Psoas muscle (tissue), 8 donors: ENCODE data around the gene LHX5. TPM values are rescaled to one million over a fixed set of nuclear protein-coding genes. Genes with fewer than 3 reads are reported as not detected.

Experiments
- ATAC-seq, 4 donors: fragments of 200-7000 bp; cut with Tn5 transposase; one replicate each; pipeline ENCODE4 v1.9.1; 2020; ENCODE audit warnings: moderate library complexity in 3 of 4, mild to moderate bottlenecking in 2 of 4
- DNase-seq, 2 donors: peaks; one replicate each; pipeline ENCODE4 v3.0.0-alpha.2; 2020
- H3K27ac ChIP-seq: fragments of 200-600 bp; one replicate; pipeline ENCODE4 v1.8.0; 2022
- H3K27me3 ChIP-seq, 3 donors: fragments of 200-600 bp in 1 of 3; one replicate each; pipeline versions ENCODE4 v1.6.1 to v1.8.0; 2013 to 2022; ENCODE audit warnings: low read length in 2 of 3, mild to moderate bottlenecking in 2 of 3, moderate library complexity in 1 of 3; ENCODE audit not compliant: insufficient read depth in 3 of 3
- H3K36me3 ChIP-seq, 2 donors: fragments of 200-600 bp in 1 of 2; one replicate each; pipeline versions ENCODE4 v1.6.1 to v1.8.0; 2013 to 2022; ENCODE audit warnings: low read depth in 1 of 2, mild to moderate bottlenecking in 1 of 2, moderate library complexity in 1 of 2; ENCODE audit not compliant: insufficient read depth in 1 of 2
- H3K4me1 ChIP-seq: fragments of 200-600 bp; one replicate; pipeline ENCODE4 v1.8.0; 2022
- H3K4me3 ChIP-seq: fragments of 200-600 bp; one replicate; pipeline ENCODE4 v1.8.0; 2022; ENCODE audit warnings: mild to moderate bottlenecking
- H3K9me3 ChIP-seq: fragments of 200-600 bp; one replicate; pipeline ENCODE4 v1.8.0; 2022
- whole genome bisulfite sequencing, 3 donors: extraction: QIAGEN DNeasy Blood & Tissue Kit; methylation state at CpG; one replicate each; pipeline versions ENCODE4 v1.1.6 to v1.1.7; 2013; 5-methylcytosine and 5-hydroxymethylcytosine counted together
- intact Hi-C, 2 donors: fragments of 100-400 bp; cut with DNase I; formaldehyde crosslinking; loops; one replicate each; pipeline versions ENCODE4 v1.11.0 to v1.14.2; 2022
- polyA plus RNA-seq, 3 donors: library from polyadenylated mRNA; stranded (reverse); fragments of 200-250 nt; gene quantifications; one replicate each; pipeline ENCODE4 v1.2.3, GENCODE V29; 2013
- total RNA-seq, 4 donors: library from RNA; stranded (reverse); fragmentation: NEBNext Ultra II Directional in 2 of 4; extraction: Animal tissue kit (Norgen Biotek cat#: 25700) in 2 of 4; gene quantifications; one replicate each; pipeline versions ENCODE4 v1.2.1 to v1.2.4, GENCODE V29; 2021 to 2023
- TF ChIP-seq, protein P1 (sequence below): fragments of 200-600 bp; IDR thresholded peaks from one replicate; pipeline ENCODE4 v1.8.0; 2022; ENCODE audit warnings: antibody characterized with exemption
- donor health status: healthy with polysubstance abuse.
- donor health status: DM: no; HTN: no; CAD: no; lungs with moderate emphysema.
- donor health status: Bipolar disorder and iron deficiency.
- donor health status: healthy.
- donor health status: DM: yes; HTN: yes; CAD: no.
- donor health status: DM: no; HTN: no; CAD: no.
- donor health status: DM: no; HTN: no; CAD: no.
- donor health status: DM: yes; HTN: yes; CAD: no.

Gene LHX5
- total and polyA plus RNA-seq, 7 donors, result not detected

DNA sequence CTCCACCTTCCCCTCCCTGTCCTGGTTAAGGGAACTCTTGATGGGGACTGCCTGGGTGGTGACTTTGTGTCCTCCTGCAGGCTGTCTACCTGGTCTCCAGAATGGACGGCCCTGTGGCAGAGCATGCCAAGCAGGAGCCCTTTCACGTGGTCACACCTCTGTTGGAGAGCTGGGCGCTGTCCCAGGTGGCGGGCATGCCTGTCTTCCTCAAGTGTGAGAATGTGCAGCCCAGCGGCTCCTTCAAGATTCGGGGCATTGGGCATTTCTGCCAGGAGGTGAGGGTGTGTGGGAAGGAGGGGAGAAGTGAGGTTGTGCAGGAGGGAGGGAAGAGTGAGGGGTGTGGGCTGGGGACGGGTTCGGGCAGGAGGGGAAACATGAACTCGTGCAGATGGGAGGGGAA lies 43.8 kb downstream of the LHX5 start:
- no peak for DNase-seq
- H3K27me3 ChIP-seq, result no peaks in the 10 kb centered on the region
- 58 to 64% (median 63%) methylated on average over 9 of the region's 9 CpGs for WGBS, 3 donors
- no peaks in the 10 kb centered on the region for H3K36me3 ChIP-seq
- no peaks in the 10 kb centered on the region for H3K4me1 ChIP-seq
- H3K4me3 ChIP-seq, result no peak overlapping the region
- TF ChIP-seq, protein P1, sequence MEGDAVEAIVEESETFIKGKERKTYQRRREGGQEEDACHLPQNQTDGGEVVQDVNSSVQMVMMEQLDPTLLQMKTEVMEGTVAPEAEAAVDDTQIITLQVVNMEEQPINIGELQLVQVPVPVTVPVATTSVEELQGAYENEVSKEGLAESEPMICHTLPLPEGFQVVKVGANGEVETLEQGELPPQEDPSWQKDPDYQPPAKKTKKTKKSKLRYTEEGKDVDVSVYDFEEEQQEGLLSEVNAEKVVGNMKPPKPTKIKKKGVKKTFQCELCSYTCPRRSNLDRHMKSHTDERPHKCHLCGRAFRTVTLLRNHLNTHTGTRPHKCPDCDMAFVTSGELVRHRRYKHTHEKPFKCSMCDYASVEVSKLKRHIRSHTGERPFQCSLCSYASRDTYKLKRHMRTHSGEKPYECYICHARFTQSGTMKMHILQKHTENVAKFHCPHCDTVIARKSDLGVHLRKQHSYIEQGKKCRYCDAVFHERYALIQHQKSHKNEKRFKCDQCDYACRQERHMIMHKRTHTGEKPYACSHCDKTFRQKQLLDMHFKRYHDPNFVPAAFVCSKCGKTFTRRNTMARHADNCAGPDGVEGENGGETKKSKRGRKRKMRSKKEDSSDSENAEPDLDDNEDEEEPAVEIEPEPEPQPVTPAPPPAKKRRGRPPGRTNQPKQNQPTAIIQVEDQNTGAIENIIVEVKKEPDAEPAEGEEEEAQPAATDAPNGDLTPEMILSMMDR, result no peak
- H3K27ac ChIP-seq, result no peak overlapping the region
- H3K9me3 ChIP-seq, result no peaks in the 10 kb centered on the region
- intact Hi-C loops, result loop anchor here (5.0 kb wide), 3 partner anchors 96 to 236 kb away; no protein-coding TSS in a partner anchor
- ATAC-seq, result no peak

- intact Hi-C loops, result loop anchor here (1.0 to 5.0 kb wide), 4 partner anchors 94 to 234 kb away; no protein-coding TSS in a partner anchor
- ATAC-seq (no peak), DNase-seq (no peak)
- no peak overlapping the region for H3K4me3 ChIP-seq
- 24 to 31% (median 26%) methylated on average over 11 of the region's 11 CpGs for WGBS, 3 donors
- no peaks in the 10 kb centered on the region for H3K27me3 ChIP-seq
- no peaks in the 10 kb centered on the region for H3K4me1 ChIP-seq
- no peak overlapping the region for H3K27ac ChIP-seq
- H3K36me3 ChIP-seq, result no peaks in the 10 kb centered on the region
- H3K9me3 ChIP-seq, result no peaks in the 10 kb centered on the region
- TF ChIP-seq, protein P1, result no peak
These were observed 45.7 kb downstream of the LHX5 start for GRCh38 chr12:113425960-113426453.

- TF ChIP-seq, protein P1, result peak; percentile 78
- H3K27me3 ChIP-seq, result no peaks in the 10 kb centered on the region
- H3K4me1 ChIP-seq, result no peaks in the 10 kb centered on the region
- intact Hi-C loops, result loop anchor here (1.0 to 5.0 kb wide), 4 partner anchors 93 to 233 kb away; no protein-coding TSS in a partner anchor
- no peaks in the 10 kb centered on the region for H3K9me3 ChIP-seq
- ATAC-seq (peak in 3 of 4 donors; percentile 53 to 80 (median 70)), DNase-seq (peak; percentile 45 to 71)
- no peaks in the 10 kb centered on the region for H3K36me3 ChIP-seq
- no peak overlapping the region for H3K4me3 ChIP-seq
- WGBS, 3 donors, result 53 to 56% (median 53%) methylated on average over 19 to 20 of the region's 20 CpGs
- H3K27ac ChIP-seq, result no peak overlapping the region
These were observed 46.5 kb downstream of the LHX5 start for GRCh38 chr12:113424915-113425823.

GRCh38 chr12:113424456-113424855 lies 47.2 kb downstream of the LHX5 start:
- Histone ChIP-seq H3K9me3 (no peaks in the 10 kb centered on the region), H3K27ac (no peak overlapping the region), H3K36me3 (no peaks in the 10 kb centered on the region), H3K27me3 (no peaks in the 10 kb centered on the region), H3K4me3 (no peak overlapping the region), H3K4me1 (no peaks in the 10 kb centered on the region)
- intact Hi-C loops, result no loop called here
- 77 to 85% (median 83%) methylated on average over 1 of the region's 1 CpG for WGBS, 3 donors
- DNase-seq, result no peak
- TF ChIP-seq, protein P1, result no peak
- no peak for ATAC-seq
